ENCODE results near the gene NBR1. TPM values are rescaled to one million over a fixed set of nuclear protein-coding genes. Genes with fewer than 3 reads are reported as not detected.

NBR1 gene
- total RNA-seq, 1 experiment from 2014 or later = 60.8 TPM

DNA sequence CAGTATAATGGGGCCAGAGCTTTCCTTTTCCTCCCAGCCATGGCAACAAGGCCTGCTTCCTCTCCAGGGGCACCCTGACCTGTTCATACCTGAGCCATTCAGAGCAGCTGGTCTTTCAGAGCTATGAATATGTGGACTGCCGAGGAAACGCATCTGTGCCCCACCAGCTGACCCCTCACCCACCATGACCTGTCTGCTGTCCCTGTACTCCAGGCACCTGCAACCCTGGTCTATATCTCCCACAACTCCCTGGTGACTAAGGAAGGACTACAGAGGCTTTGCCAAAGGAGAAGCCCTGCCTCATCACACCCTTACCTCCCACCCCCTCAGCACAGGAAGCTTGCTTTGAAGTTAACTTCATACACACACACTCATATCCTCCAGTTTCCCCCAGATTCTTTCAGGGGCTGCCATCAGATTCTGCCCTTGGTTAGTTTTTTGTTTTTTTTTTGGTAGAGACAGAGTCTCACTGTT is 46.6 kb downstream of the NBR1 start:
- Histone ChIP-seq H3K9me2 (ENCODE audit: insufficient read depth) (no peaks in the 10 kb centered on the region), H3K9me3 (ENCODE audit: control insufficient read depth in 1 of 2, insufficient read depth in 1 of 2, low read depth in 1 of 2, low read length in 2 of 2) (no peaks in the 10 kb centered on the region), H3K4me2 (ENCODE audit: low read length) (no peak overlapping the region), H3K4me3 (replicated peaks in 1 of 2; ENCODE audit: low read depth in 1 of 2, low read length in 2 of 2) (no peak overlapping the region), H3K27ac (ENCODE audit: low read depth, low read length) (no peak overlapping the region), H3K4me1 (ENCODE audit: control insufficient read depth in 1 of 2, insufficient read depth in 2 of 2, low read length in 2 of 2) (peaks cover 0 to 3% of the 10 kb centered on the region in 2 experiments; a peak in 1 of 4 replicates), H3K9ac (ENCODE audit: low read length) (no peak overlapping the region), H3K27me3 (ENCODE audit: insufficient read depth, low read length) (no peaks in the 10 kb centered on the region), H3K36me3 (ENCODE audit: control insufficient read depth in 1 of 2, insufficient read depth in 2 of 2, low read length in 2 of 2) (no peaks in the 10 kb centered on the region), H3K79me2 (ENCODE audit: insufficient read depth, low read length) (no peaks in the 10 kb centered on the region), H4K20me1 (ENCODE audit: insufficient read depth) (no peaks in the 10 kb centered on the region), H2AFZ (ENCODE audit: low read depth, low read length, poor library complexity, severe bottlenecking) (no peak overlapping the region)
- DNase-seq (ENCODE audit: low read depth, low spot score) = no peak
- CTCF ChIA-PET = no interaction called here
- POLR2A ChIA-PET = interaction anchor here (3.9 kb wide), 1 partner anchor 98 kb away, joined by 22 read pairs; no protein-coding TSS in a partner anchor
- TF ChIP-seq JUND (IDR thresholded peaks at IDR 0.05) = no peak
- TF ChIP-seq SRF (IDR thresholded peaks at IDR 0.05; ENCODE audit: low read depth) = no peak
- no peak for TF ChIP-seq RAD21 (IDR thresholded peaks at IDR 0.05; ENCODE audit: low read depth)
- no peak for TF ChIP-seq CEBPB (IDR thresholded peaks at IDR 0.05; ENCODE audit: low read depth)
- TF ChIP-seq, protein P1, sequence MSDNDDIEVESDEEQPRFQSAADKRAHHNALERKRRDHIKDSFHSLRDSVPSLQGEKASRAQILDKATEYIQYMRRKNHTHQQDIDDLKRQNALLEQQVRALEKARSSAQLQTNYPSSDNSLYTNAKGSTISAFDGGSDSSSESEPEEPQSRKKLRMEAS (IDR thresholded peaks at IDR 0.05) = no peak
- TF ChIP-seq EZH2phosphoT487 (IDR thresholded peaks at IDR 0.05; ENCODE audit: borderline replicate concordance) = no peak
- TF ChIP-seq EZH2 (IDR thresholded peaks at IDR 0.05) = no peak
- no peak for TF ChIP-seq POLR2AphosphoS5 (IDR thresholded peaks at IDR 0.05; ENCODE audit: low read depth, low read length)
- no peak for TF ChIP-seq FOSL1 (IDR thresholded peaks at IDR 0.05; ENCODE audit: low read depth)
- TF ChIP-seq, protein P2, sequence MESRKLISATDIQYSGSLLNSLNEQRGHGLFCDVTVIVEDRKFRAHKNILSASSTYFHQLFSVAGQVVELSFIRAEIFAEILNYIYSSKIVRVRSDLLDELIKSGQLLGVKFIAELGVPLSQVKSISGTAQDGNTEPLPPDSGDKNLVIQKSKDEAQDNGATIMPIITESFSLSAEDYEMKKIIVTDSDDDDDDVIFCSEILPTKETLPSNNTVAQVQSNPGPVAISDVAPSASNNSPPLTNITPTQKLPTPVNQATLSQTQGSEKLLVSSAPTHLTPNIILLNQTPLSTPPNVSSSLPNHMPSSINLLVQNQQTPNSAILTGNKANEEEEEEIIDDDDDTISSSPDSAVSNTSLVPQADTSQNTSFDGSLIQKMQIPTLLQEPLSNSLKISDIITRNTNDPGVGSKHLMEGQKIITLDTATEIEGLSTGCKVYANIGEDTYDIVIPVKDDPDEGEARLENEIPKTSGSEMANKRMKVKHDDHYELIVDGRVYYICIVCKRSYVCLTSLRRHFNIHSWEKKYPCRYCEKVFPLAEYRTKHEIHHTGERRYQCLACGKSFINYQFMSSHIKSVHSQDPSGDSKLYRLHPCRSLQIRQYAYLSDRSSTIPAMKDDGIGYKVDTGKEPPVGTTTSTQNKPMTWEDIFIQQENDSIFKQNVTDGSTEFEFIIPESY (IDR thresholded peaks at IDR 0.05; ENCODE audit: extremely low read depth, insufficient replicate concordance, low read length) = no peak
- TF ChIP-seq YY1 (IDR thresholded peaks at IDR 0.05; ENCODE audit: extremely low read depth, insufficient replicate concordance, low read depth, low read length) = no peak
- no peak for TF ChIP-seq ELF1 (IDR thresholded peaks at IDR 0.05; ENCODE audit: borderline replicate concordance, low read depth)
- TF ChIP-seq, protein P3, sequence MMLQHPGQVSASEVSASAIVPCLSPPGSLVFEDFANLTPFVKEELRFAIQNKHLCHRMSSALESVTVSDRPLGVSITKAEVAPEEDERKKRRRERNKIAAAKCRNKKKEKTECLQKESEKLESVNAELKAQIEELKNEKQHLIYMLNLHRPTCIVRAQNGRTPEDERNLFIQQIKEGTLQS (IDR thresholded peaks at IDR 0.05) = no peak
- TF ChIP-seq SIN3A (IDR thresholded peaks at IDR 0.05; ENCODE audit: low read depth) = no peak
- no peak for TF ChIP-seq ZNF274 (IDR thresholded peaks at IDR 0.05; ENCODE audit: low read depth, low read length)
- no peak for TF ChIP-seq CBX3 (IDR thresholded peaks at IDR 0.05; ENCODE audit: low read depth)
- TF ChIP-seq, protein P4, sequence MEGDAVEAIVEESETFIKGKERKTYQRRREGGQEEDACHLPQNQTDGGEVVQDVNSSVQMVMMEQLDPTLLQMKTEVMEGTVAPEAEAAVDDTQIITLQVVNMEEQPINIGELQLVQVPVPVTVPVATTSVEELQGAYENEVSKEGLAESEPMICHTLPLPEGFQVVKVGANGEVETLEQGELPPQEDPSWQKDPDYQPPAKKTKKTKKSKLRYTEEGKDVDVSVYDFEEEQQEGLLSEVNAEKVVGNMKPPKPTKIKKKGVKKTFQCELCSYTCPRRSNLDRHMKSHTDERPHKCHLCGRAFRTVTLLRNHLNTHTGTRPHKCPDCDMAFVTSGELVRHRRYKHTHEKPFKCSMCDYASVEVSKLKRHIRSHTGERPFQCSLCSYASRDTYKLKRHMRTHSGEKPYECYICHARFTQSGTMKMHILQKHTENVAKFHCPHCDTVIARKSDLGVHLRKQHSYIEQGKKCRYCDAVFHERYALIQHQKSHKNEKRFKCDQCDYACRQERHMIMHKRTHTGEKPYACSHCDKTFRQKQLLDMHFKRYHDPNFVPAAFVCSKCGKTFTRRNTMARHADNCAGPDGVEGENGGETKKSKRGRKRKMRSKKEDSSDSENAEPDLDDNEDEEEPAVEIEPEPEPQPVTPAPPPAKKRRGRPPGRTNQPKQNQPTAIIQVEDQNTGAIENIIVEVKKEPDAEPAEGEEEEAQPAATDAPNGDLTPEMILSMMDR (IDR thresholded peaks at IDR 0.05 in 2 of 3, conservative IDR thresholded peaks at IDR 0.05 in 1 of 3; ENCODE audit: borderline replicate concordance in 1 of 3, insufficient read depth in 1 of 3, low read depth in 2 of 3, low read length in 2 of 3) = no peak
- TF ChIP-seq POLR2A (IDR thresholded peaks at IDR 0.05; ENCODE audit: borderline replicate concordance, extremely low read depth, insufficient read depth, insufficient read length) = no peak
- no peak for TF ChIP-seq ZFX (IDR thresholded peaks at IDR 0.05)
- ATAC-seq = no peak
- BruUV-seq (replicated peaks) = no TSS peak
- intact Hi-C loops (cut with micrococcal nuclease) = no loop called here
- RAD21 ChIA-PET (ENCODE audit: low non-redundant PET in 1 of 2, low total read pairs in 2 of 2, uncharacterized antibody in 2 of 2, unreplicated experiment in 2 of 2) = no interaction called here
